Measurements from ENCODE around the gene TET3. TPM values are rescaled to one million over a fixed set of nuclear protein-coding genes. Genes with fewer than 3 reads are reported as not detected.

Gene TET3
- total RNA-seq, 1 donor from 2014 or later = 34.6 TPM

DNA sequence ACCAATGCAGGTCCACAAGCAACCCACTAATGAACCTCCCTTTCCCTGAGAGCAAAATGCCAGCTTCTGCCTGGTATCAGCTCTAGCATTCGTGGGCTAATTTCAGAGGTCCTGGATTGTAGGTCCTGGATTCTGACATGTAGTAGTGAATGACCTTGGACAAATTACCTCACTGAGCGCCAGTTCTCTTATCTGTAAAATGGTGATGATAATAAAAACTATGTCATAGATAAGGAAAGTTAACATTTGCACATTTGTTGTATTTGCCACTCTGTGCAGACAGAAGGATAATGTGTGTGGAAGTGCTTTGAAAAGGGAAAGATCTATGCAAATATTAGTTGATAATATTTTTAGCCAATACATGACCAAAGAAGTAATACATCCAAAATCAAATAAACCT lies 4.1 kb upstream of the TET3 start:
- Mint-ChIP-seq H3K4me3 (peak overlapping the region; percentile 86), H3K27me3 (peaks cover 57% of the 10 kb centered on the region), H3K4me1 (ENCODE audit: unreplicated experiment) (peaks cover 45% of the 10 kb centered on the region), H3K27ac (peak overlapping the region; percentile 100), H3K9me3 (no peaks in the 10 kb centered on the region), H3K36me3 (peaks cover 5% of the 10 kb centered on the region)
- DNase-seq (ENCODE audit: extremely low spot score, unreplicated experiment) = no peak
- TF ChIP-seq, protein P1, sequence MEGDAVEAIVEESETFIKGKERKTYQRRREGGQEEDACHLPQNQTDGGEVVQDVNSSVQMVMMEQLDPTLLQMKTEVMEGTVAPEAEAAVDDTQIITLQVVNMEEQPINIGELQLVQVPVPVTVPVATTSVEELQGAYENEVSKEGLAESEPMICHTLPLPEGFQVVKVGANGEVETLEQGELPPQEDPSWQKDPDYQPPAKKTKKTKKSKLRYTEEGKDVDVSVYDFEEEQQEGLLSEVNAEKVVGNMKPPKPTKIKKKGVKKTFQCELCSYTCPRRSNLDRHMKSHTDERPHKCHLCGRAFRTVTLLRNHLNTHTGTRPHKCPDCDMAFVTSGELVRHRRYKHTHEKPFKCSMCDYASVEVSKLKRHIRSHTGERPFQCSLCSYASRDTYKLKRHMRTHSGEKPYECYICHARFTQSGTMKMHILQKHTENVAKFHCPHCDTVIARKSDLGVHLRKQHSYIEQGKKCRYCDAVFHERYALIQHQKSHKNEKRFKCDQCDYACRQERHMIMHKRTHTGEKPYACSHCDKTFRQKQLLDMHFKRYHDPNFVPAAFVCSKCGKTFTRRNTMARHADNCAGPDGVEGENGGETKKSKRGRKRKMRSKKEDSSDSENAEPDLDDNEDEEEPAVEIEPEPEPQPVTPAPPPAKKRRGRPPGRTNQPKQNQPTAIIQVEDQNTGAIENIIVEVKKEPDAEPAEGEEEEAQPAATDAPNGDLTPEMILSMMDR (conservative IDR thresholded peaks at IDR 0.05) = no peak

DNA sequence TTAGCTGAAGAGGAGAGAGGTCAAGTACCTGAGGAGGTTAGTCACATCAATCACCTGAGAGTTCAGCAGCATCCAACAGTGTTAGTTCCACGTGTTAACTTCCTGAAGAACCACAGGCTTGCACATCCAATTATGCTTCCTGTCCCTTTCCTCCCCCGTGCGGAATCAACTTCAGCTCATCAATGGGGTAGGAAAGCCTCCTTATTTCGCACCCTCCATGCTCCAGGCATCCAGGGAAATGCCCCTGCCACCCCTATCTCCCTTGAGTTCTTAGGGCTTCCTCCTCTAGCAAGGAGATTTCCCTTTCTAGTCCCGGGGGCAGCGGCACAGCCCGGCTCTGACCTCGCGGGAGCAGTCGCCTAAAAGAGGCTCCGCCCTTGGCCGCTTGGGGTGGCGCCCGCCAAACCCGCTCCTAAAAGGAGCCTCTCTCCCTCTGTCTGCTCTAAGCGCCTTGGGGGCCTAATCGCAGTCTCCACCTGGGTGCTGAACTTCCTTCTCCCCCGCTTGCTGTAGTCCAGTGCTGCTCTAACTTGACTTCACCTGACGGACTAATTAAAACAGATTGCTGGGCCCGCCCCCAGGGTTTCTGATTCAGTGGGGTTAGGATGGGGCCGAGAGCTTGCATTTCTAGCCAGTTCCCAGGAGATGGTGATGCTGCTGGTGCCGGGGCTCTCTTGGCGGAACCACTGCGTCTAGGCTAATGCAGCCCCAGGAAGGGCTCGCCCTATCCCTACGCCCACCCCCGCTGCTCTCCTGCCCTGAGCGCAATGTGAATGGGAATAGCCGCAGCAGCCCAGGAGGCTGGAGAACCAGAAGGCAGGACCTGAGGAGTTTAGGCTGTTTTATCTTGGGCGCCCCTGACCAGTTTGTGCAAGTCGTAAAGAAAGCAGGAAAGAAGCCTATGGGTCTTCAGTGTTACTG lies 3.4 kb upstream of the TET3 start:
- TF ChIP-seq, protein P1 (conservative IDR thresholded peaks at IDR 0.05) = no peak
- Mint-ChIP-seq H3K36me3 (peaks cover 5% of the 10 kb centered on the region), H3K27me3 (peaks cover 51% of the 10 kb centered on the region), H3K27ac (peak overlapping the region; percentile 100), H3K9me3 (no peaks in the 10 kb centered on the region), H3K4me3 (peak overlapping the region; percentile 86), H3K4me1 (ENCODE audit: unreplicated experiment) (peaks cover 45% of the 10 kb centered on the region)
- DNase-seq (ENCODE audit: extremely low spot score, unreplicated experiment) = no peak

DNA sequence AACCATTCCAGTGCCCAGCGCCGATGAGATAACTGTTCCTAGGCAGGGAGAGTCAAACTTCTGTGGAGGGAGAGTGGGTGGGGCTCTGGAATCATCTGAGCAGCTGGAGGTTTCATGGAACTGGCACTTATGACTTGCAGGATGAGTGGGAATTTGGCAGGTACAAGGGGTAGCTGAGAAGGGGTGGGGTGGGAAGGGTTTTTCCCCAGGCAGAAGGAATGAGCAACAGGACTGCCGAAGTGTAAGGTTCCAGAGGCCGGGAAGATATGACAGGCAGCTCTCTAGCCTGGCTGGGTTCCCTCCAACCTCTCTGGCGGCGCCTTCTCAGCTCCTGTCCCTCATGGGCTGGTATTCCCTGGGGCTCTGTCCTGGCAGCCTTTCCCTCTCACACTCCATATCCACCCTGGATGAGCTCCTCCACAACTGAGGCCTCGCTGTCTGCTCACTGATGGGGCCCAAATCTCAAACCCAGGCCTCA lies 2.5 kb upstream of the TET3 start:
- Mint-ChIP-seq H3K4me1 (ENCODE audit: unreplicated experiment) (peaks cover 53% of the 10 kb centered on the region), H3K27me3 (peaks cover 45% of the 10 kb centered on the region), H3K36me3 (peaks cover 11% of the 10 kb centered on the region), H3K9me3 (no peaks in the 10 kb centered on the region), H3K27ac (peak overlapping the region; percentile 100), H3K4me3 (peak overlapping the region; percentile 86)
- DNase-seq (ENCODE audit: extremely low spot score, unreplicated experiment) = no peak
- TF ChIP-seq, protein P1 (conservative IDR thresholded peaks at IDR 0.05) = no peak

DNA sequence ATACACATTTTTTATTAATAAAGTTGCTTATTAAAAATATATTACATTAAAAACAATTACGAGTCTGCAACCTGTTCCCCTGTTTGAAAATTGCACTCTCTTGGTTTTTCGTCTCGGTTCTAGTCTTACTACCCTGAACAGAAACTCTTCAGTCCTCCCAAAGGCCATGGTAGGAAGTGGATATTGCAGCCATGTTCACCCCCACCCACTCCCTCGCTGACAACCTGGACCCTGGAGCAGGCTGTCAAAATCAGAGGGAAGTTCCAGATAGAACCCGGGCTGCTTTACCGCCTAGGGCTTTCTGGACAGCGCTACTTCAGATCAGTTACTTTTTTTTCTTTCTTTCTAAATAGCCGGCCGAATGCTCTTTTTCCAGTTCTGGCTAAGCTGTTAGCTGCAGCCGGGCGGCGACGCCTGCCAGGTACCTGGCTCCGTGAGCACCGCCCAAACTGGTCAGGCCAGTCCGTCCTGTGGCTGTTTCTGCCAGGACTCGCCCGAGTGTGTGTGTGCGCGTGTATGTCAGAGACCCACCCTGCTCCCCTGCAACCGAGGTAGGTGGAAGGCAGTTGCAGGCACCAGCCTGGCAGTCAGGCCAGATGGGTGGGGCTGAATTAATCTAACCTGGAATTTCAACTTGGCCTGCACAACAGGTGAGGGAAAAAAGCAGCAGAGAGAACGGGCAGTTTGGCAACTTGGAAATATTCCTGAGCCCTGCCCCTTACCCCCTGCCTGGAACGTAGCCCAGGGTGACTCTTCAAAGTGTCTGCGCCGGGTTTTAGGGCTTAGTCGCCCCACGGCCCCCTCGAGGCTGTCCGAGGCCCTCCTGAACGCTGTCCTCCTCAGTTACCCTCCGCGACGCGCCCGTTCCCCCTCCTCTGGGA lies 1.1 kb upstream of the TET3 start:
- Mint-ChIP-seq H3K36me3 (peaks cover 15% of the 10 kb centered on the region), H3K27me3 (peaks cover 45% of the 10 kb centered on the region), H3K27ac (peak overlapping the region; percentile 100), H3K4me3 (peak overlapping the region; percentile 91), H3K4me1 (ENCODE audit: unreplicated experiment) (peaks cover 61% of the 10 kb centered on the region), H3K9me3 (no peaks in the 10 kb centered on the region)
- TF ChIP-seq, protein P1 (conservative IDR thresholded peaks at IDR 0.05) = peak; percentile 49
- peak; percentile 85 for DNase-seq (ENCODE audit: extremely low spot score, unreplicated experiment)

DNA sequence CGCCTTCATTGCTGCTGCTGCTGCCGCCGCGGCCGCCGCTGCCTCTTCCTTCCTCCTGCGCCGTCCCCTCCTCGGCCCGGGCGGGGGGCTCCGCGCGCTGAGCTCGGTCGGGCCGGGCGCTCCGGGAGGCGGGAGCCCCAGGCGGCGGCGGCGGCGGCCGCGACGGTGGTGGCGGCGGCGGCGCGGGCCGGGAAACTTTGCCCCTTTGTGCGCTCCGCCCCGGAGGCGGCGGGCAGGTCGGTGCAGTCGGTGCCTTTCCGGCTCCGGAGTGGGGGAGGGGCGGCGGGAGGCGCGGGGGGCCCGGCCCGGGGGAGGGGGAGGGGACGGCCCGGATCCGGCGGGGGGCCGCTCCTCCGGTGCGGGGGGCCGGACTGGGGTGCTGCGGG lies 205 bp downstream of the TET3 start:
- Mint-ChIP-seq H3K4me3 (no peak overlapping the region), H3K36me3 (peaks cover 25% of the 10 kb centered on the region), H3K27ac (no peak overlapping the region), H3K9me3 (no peaks in the 10 kb centered on the region), H3K27me3 (peaks cover 33% of the 10 kb centered on the region), H3K4me1 (ENCODE audit: unreplicated experiment) (peaks cover 57% of the 10 kb centered on the region)
- TF ChIP-seq, protein P1 (conservative IDR thresholded peaks at IDR 0.05) = no peak
- DNase-seq (ENCODE audit: extremely low spot score, unreplicated experiment) = no peak

Measured in type B pancreatic cell (in vitro differentiated cells).